ENCODE data around the gene C10orf90.

C10orf90 gene

GRCh38 chr10:126409821-126410220, 260.7 kb downstream of the C10orf90 start:
- Histone ChIP-seq H3K9me3 (ENCODE audit: severe bottlenecking) (no peaks in the 10 kb centered on the region), H3K27me3 (ENCODE audit: insufficient read depth, low read depth, severe bottlenecking) (no peaks in the 10 kb centered on the region), H3K36me3 (no peaks in the 10 kb centered on the region), H3K27ac (no peak overlapping the region), H3K4me3 (ENCODE audit: low read depth, low read length) (no peak overlapping the region)
- DNase-seq: peak; percentile 50
- TF ChIP-seq CTCF (IDR thresholded peaks at IDR 0.05; ENCODE audit: low read depth, low read length): no peak

- no peak for DNase-seq
- Histone ChIP-seq H3K9me3 (ENCODE audit: severe bottlenecking) (no peaks in the 10 kb centered on the region), H3K27me3 (ENCODE audit: insufficient read depth, low read depth, severe bottlenecking) (no peaks in the 10 kb centered on the region), H3K4me3 (ENCODE audit: low read depth, low read length) (no peak overlapping the region), H3K36me3 (no peaks in the 10 kb centered on the region), H3K27ac (no peak overlapping the region)
- no peak for TF ChIP-seq CTCF (IDR thresholded peaks at IDR 0.05; ENCODE audit: low read depth, low read length)
These were observed 261.4 kb downstream of the C10orf90 start for GRCh38 chr10:126408953-126409641.

- no peak for TF ChIP-seq CTCF (IDR thresholded peaks at IDR 0.05; ENCODE audit: low read depth, low read length)
- Histone ChIP-seq H3K27me3 (ENCODE audit: insufficient read depth, low read depth, severe bottlenecking) (no peaks in the 10 kb centered on the region), H3K9me3 (ENCODE audit: severe bottlenecking) (no peaks in the 10 kb centered on the region), H3K4me3 (ENCODE audit: low read depth, low read length) (no peak overlapping the region), H3K27ac (no peak overlapping the region), H3K36me3 (no peaks in the 10 kb centered on the region)
- no peak for DNase-seq
These were observed 262.7 kb downstream of the C10orf90 start for GRCh38 chr10:126407831-126408230.

- H3K9me3 ChIP-seq (ENCODE audit: severe bottlenecking): no peaks in the 10 kb centered on the region
- H3K27ac ChIP-seq: no peak overlapping the region
- TF ChIP-seq CTCF (IDR thresholded peaks at IDR 0.05; ENCODE audit: low read depth, low read length): no peak
- no peaks in the 10 kb centered on the region for H3K27me3 ChIP-seq (ENCODE audit: insufficient read depth, low read depth, severe bottlenecking)
- no peak for DNase-seq
- no peak overlapping the region for H3K4me3 ChIP-seq (ENCODE audit: low read depth, low read length)
- H3K36me3 ChIP-seq: no peaks in the 10 kb centered on the region
These were observed 265.2 kb downstream of the C10orf90 start for GRCh38 chr10:126405239-126405775.

GRCh38 chr10:126402721-126403695, 267.5 kb downstream of the C10orf90 start:
- TF ChIP-seq CTCF (IDR thresholded peaks at IDR 0.05; ENCODE audit: low read depth, low read length): no peak
- 0 out of 2 replicates have a peak overlapping the region, but pooled peaks have one; percentile 15 for H3K27ac ChIP-seq
- DNase-seq: no peak

More at GRCh38 chr10:126402721-126403695, 267.5 kb downstream of the C10orf90 start:
- Histone ChIP-seq H3K9me3 (ENCODE audit: severe bottlenecking) (no peaks in the 10 kb centered on the region), H3K36me3 (no peaks in the 10 kb centered on the region), H3K4me3 (ENCODE audit: low read depth, low read length) (no peak overlapping the region), H3K27me3 (ENCODE audit: insufficient read depth, low read depth, severe bottlenecking) (no peaks in the 10 kb centered on the region)
